IPS DF 4.7 (cell line): ENCODE data around the gene DYNC1I1.
"Not testable (repeated sequence)": the region's sequence is repeated elsewhere in the genome, so short reads cannot be mapped to it uniquely, and the experiment has no call there.

Source experiments
- DNase-seq: peaks from one replicate; pipeline ENCODE4 v3.0.0-alpha.2; 2013; ENCODE audit warnings: low spot score; ENCODE audit errors: extremely low read depth

The DYNC1I1 gene

DNA sequence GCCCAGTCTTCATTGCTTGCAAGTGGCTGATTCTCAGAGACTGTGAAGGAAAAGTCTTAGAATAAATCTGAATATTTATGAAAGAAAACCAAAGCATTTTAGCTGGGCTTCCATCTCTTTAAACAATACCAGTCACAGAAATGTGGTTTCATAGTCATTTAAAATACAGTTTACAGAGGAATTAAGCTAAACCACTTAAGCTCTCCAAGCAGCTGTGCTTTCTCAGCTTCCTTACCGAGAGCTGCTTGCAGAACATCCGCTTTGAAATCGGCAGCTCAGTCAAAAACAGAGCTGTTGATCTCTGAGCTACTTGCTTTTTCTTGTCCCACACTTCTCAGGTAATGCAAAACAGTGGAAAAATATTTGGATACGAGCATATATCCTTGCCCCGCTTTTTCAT is 134.5 kb downstream of the DYNC1I1 start:
- no peak for DNase-seq

DNA sequence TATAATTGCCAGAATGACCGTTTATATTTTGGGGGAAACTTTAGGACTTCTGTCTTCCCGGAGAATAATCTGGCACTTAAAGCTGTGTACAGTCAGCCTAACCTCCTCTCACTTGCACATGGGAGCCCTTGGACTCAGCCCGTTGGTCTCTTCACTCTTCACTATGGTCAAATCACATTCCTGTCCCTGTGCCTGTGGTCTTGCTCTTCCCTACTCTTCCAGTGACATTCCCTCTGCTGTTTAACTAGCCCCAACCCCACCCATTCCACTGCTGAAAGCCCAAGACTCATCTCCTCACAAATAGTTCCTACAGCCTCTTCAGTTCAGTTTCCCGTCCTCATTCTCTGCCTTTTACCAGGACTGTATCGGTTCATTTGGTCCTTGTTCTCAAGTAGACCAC is 135.0 kb downstream of the DYNC1I1 start:
- DNase-seq: no peak

DNA sequence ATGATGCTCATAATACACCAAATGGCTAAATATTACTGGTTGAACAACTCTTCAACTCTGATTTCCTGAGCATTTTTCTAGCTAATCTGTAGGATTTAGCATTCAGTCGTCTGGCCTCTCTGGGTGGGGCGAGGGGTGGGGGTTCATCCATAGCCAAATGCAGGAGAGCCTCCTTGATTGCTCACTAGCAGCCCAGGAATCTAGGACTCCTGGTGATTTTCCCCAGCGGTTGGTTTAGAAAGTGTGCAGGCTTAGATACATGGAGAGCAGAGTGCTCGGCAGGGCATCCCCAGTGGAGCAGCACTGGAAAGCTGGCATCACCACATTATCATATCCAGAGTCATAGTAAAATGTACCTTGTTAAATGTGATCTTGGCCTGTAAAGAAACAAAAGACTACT is 136.1 kb downstream of the DYNC1I1 start:
- no peak for DNase-seq

DNA sequence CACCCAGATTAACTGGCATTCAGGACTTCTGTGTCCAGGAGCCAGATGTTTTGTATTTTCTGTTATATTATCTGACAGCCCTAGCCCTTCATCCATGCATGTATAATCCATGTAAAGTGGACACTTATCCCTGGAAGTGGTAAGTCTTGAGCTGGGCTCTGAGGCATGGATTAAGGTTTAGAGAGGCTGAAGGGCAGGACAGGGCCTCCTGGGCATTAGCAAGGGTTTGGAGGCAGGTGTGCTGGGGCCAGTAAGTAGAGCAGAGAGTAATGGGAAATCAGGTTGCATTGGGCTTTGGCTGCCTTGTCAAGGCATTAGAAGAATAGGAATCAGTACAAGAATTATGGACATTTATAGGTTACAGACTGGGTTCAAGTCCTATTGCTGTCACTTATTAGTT is 138.0 kb downstream of the DYNC1I1 start:
- DNase-seq: no peak

DNA sequence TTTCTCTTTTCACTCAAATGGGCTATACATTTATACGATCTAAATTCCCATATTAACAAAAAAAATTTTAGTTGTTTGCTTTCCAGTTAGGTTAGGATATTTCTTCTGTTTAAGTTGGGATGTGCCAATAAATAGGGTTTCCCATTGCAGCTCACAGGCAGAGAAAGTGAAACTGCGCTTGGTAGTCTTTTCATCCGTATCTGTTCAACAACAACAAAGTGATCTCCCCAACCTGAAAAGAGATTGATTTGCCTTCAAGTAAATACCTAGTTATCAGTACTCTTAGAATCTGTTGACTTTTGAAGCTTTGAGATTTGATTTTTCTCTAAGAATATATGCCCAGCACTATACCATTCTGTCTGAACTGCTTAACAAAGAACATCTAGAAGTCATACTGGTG is 143.4 kb downstream of the DYNC1I1 start:
- no peak for DNase-seq

DNA sequence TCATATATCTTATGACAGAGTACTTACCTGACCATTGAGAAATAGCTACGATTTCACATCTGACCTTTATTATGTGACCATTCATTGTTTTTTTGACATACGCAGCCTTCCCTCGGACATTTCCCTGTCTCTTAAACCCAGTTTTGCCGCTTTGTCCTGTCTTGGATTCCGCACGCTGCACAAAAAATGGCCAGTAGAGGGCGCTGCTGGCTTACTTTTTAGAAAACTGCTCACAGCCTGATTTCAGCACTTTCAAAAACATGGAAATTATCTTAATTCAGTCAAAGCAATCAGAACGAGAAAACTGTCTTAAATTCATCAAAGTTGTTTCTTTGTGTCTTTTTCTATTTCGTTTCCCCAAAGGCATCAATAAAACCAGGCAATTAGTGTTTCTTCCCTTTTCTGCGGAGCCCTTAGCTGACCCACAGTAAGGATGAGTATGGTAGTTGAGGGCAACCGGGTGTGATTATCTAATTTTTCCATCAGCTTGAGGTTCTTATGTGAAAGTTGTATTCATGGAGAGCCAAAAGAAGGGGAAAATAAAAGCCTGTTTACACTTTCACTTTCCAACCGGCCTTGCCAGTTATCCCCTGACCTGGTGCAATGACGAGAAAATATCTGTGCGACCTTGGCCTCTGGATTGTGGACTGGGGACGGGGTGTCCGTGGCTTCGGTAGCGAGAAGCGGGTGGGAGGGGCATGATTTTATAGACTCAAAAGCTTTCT is 144.4 kb downstream of the DYNC1I1 start:
- peak; percentile 36 for DNase-seq

DNA sequence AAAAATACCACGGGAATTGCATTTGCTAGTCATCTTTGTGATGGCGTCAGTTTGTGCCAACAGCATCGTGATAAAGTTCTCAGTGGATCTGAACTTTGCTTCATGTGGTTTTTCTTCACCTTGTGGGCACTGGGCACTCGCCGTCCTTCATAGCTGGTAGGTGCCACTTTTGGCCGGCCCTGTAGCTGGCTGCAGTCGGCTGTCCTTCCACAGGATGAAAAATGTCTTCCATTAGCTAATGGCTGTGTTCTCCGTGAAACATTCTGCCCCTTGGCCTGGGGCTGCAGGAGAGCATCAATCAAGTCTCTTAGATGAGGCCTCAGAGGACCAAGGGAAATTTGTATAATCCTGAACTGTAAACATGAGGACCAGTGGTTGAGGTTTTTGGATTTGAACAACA is 145.3 kb downstream of the DYNC1I1 start:
- no peak for DNase-seq

DNA sequence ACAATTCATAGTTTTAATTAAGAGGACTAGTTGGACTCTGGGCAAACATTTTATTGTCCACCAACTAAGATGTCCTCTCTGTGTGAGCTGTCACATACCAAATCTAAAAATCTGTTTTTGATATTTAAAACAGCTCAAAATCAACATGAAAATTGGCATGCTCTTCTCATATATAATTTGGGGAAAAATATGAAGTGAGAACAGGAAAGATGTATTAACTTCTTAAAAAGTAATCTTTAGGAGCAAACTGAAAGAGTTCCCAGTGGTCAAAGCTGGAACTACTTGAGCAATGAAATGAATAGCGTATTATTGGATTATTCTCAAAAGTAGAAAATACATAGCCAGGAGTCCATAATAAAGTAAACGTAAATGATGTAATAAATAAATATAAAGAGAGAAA is 147.2 kb downstream of the DYNC1I1 start:
- no peak for DNase-seq

DNA sequence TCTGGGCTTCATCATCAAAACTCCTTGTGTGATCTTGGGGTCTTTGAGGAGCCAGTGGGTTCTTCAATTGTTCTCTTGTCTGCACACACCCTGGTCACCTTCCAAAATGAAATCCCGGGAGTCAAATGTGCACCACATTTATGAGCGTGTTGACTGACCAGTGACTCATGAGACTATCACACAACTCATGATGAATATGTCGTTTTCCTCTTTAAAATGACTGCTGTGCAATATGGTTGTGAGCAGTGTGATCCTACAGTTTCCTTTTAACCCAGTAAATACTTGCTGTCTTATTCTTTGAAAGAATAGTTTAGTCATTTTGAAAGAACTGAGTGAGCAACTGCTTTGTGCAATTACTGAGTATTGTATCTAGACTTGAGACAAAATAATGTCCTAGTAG is 149.2 kb downstream of the DYNC1I1 start:
- no peak for DNase-seq

DNA sequence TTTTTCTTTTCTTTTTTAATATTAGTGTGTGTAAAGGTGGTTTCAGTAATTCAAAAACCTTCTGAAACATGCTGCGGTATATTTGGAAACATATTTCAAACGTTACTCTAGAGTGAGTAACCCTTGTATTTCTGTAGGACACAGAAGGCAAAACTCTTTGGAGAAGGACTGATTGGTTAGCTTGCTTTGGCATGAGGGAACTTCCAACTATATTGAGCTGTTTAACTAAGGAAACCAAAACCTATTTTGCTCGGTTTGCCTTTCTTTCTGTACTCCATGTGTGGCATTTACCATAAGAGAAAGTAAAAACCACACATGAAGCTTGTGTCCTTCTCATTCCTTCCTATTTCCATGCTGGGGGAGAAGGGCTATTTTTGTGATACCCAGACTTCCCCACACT is 149.8 kb downstream of the DYNC1I1 start:
- no peak for DNase-seq

DNA sequence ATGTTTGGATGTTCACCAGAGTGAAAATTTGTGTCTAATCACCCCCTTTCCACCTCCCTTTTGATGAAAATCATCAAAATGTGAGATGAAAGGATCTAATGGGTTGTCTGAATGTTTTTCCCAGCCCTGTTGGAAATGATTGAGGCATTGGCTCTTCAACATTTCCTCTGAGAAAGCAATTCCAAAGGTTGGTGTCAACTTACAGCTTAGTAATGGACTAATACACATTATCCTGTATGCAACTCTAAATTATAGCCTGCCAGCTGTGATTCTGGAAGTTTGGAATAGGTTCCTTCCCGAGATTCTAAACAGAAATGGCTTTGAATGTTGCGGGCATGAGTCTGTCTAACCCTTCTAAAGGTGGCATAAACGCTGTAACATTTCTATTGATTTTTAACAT is 152.9 kb downstream of the DYNC1I1 start:
- DNase-seq: no peak

DNA sequence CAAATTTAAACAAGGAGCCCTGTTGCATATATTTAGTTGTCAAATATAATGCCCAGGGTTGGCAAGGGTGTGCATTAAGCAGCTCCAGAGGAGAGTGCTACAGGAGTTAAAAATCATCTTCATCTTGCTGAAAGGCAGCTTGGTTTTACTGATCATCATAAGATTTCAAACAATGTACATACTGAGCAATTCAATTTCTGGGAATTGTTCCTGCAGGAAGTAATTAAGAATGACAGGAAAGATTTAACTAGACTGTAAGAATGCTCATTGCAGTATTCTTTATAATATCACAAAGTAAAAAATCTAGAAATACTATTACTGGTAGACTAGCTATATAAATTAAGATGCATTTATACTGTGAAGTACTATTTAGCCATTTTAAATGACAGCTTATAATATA is 153.6 kb downstream of the DYNC1I1 start:
- DNase-seq: no peak

DNA sequence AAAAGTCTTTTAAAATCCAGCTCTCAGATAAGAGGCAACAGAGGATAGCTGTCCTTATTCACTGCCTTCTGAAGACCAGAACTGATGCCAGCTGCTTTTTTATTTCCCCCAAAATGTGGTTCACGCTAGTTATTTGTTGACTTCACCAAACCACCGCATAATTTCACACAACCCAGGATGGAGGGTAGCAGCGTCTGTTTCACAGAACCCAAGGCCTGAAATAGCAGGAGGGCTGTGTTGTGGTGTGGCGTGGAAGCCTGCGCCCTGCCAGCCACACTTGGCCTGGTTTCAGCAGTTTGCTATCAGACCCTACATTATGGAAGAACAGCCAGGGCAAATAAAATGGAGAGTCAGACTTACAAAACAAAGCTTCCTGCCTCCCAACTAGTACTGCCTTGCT is 155.4 kb downstream of the DYNC1I1 start:
- DNase-seq: no peak

DNA sequence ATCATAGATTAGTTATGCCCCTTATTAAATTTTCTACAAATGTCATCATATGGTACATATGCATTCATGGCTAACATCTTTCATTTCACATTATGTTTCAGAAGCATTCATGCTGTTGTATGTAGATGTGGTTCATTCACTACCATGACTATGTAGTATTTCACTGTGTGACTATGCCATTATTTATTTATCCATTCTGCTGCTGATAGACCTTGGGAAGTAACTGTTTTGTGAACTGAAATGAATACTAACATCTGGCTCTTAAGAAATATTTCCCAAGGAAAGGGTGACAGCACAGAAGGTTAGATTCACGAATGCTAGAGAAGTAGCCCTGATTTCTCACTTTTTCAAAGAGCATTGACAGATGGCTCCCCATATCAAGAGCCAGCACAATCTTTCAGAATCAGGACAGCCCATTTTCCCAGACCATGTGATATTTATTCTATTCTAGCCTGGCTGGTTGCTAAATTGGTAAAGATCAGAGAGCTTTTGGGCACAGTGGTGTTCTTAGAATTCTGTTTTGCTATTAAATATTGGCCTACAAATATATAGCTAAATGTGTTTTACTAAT is 157.4 kb downstream of the DYNC1I1 start:
- DNase-seq: no peak

DNA sequence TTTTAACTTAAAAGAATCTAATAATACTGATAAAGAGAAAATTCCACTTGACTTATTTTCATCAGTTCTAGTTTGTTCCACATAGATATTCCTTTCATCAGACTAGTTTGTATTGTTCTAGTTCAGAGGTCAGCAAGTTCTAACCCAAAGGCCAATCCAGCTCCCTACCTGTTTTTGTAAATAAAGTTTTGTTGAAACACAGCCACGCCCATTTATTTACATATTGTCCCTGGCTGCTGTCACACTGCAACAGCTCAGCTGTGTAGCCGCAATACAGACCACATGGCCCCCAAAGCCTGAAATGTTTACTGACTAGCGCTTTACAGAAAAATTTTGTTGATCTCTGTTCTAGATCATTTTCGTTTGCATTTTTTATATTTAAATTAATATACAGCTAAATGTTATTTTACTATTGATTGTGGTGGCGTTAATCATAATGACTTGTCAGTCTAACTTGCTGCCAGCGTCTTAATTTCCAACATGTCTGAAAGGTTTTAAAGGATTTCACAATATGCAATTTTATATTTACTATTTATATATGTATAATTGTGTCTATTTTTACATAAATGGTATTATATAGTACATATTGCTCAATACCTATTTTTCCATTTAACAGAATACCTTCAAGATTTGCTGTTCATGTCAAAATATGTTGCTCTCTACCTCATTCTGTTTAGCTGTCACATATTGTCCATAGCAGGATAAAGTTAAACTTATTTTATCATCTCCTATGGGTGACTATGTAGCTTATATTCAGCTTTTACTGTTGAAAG is 159.3 kb downstream of the DYNC1I1 start:
- no peak for DNase-seq

DNA sequence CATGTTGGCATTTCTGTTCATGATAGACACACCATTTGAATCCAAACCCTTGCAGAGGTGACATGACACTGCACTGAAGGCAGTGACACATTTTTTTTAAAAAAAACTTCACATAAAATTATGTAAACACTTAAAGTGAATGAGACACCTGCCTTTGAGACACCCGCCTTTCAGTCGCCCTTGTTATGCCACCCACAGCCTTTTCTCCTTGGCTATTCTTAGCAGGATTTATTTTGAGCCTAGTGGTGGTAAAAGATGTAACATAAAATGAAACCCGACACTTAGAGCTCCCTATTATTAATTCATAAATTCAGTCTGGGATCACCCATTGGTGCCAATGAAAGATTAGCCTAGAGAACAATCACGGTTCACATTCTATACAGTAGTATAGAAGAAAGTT is 161.3 kb downstream of the DYNC1I1 start:
- no peak for DNase-seq

DNA sequence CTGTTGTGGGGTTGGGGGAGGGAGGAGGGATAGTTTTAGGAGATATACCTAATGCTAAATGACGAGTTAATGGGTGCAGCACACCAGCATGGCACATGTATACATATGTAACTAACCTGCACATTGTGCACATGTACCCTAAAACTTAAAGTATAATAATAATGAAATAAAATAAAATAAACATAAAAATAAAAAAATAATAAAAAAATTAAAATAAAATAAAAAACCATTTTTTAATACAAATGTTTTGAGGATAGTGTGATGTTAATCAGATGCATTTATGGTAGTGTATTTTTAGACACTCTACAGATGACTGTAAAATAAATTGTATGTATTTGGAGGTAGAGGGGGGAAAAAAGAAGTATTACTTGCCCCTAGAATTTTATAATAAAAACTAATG is 172.5 kb downstream of the DYNC1I1 start:
- not testable (repeated sequence) for DNase-seq

DNA sequence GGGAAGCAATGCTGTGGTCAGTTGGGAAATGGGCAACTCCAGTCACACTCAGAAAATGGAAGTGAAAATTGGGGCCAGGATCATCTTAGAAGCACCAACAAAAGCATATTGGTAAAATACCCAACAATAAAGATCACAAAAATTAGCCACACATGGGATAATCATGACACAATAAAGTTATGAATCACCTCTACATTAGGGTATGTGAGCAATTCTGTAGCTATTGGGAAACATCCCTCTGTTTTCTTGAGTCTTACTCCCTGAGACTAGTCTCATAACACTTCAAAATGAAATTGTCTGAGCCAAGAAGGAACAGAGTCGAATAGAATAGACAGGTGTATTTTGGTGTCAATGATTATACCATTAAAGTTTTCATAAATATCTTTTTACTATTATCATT is 178.3 kb downstream of the DYNC1I1 start:
- no peak for DNase-seq

DNA sequence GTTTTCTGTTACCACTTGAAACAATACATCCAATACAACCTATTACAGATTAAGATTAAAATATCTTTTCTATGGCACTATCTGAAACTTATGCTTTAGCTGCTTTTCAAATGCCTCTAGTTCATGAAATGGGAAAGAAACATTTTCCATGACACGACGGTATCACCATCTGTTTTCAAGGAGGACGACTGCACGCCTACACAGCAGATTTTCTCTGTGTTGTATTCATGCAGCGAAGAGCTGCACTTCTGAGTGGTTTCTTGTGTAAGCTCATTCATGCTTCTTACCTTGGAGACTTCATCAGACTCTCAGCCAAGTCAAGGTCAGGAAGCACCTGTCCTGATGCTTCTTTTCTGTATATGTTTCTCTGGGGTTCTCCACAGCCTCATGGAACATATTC is 179.2 kb downstream of the DYNC1I1 start:
- no peak for DNase-seq

DNA sequence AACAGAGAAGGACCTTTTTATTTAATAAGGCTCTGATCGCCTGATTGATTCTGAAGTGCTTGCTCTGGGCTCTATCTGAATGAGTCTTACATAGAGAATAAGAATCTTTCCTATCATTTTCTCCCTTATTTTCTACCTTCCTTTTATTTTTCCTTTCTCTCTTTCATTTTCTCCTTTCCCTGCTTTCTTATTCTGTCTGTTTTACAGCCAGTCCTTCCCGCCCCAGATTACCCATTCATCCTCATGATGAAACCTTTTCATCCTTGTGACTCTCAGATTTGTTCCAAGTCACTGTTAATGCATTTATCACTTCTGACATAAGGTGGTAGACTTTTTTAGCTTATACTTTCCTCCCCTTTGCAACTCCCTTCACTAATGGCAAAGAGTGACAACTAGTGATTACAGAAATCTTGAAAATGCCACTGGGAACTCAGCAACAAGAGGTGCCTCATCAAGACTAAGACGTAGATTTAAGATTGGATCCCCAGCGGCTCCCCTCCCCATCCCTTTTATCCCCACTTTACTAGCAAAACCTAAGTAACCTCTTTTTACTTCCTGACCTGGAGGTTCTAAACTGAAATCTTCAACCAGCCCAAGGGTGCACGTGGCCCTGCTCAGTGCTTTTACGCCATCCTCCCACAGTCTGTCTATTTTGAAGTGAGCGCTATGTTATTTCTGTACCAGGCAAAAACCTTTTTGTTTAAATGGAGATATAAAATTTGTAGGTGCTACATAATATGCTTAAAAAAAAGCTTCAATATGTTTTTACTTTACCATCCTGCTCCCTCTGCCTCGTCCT is 179.8 kb downstream of the DYNC1I1 start:
- no peak for DNase-seq

DNA sequence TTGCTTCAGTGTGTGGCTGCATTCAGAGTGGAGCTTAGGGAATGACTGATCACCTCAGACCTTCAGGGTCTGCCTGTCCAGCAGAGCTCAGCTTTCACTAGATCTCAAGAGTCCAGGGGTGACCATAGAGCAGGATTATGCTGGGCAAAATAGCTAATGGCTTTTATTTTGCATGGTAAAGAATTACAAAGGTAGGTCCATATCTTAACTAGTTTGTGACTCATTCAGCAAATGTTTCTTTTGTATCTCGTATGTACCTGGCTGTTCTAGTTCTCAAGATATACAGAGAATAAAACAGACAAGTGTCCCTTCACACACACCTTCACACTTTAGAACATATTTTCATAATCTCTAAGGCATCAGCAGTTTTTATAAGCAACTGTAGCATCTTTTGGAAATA is 180.5 kb downstream of the DYNC1I1 start:
- DNase-seq: no peak

DNA sequence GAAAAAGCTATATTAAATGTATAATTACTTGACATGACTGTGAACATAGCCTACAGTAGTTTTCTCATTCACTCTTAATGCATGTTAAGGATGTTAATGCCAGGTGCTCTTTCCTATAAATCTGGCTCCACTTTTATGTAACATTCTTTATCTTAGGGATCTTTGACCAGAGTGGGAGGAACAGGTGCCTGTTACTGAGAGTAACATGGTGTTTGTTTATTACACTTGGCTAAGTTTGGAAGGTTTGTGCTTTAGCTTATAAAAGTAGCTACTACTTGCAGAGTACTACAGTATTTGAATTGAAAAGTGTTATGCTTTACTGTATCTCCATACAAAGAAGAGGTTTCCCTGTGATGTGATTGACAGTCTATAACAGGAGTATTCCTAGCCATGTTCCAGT is 183.4 kb downstream of the DYNC1I1 start:
- DNase-seq: no peak
